Measurements from ENCODE around the gene MAP3K19.

MAP3K19 gene

DNA sequence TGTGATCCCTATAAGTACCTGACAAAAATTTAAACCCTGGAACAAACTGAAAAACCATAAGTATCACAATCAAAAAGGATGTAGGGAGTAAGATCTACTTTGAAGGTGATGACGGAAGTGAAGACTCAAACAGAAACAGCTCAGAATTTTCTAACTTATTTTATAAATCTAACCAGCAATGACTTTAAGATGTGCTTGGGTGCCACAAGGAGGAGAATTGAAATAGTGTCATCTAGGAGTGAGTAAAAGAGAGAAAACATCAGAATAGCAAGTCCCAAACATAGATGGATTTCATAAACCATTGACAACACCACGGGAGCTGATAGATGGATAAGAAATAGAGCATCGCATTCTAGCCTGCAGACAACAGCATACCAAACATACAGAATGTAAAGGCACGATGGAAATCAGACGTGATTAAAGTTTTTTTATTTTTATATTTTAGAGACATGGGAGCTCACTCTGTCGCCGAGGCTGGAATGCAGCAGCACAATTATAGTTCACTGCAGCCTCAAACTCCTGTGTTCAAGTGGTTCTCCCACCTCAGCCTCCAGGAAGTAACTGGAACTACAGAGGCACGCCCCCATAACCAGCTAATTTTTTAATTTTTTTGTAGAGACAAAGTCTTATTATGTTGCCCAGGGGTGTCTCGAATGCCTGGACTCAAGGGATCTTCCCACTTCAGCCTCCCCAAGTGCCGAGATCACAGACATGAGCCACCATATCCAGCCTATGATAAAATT, 36.9 kb downstream of the MAP3K19 start:
- H3K36me3 Mint-ChIP-seq (ENCODE audit: low read depth): no peaks in the 10 kb centered on the region
- no peak overlapping the region for H3K4me3 Mint-ChIP-seq
- H3K9me3 Mint-ChIP-seq: no peaks in the 10 kb centered on the region
- no peaks in the 10 kb centered on the region for H3K4me1 Mint-ChIP-seq
- H3K27ac Mint-ChIP-seq: no peak overlapping the region
- H3K27me3 Mint-ChIP-seq (ENCODE audit: low read depth): peaks cover 13% of the 10 kb centered on the region
- TF ChIP-seq, protein P1, sequence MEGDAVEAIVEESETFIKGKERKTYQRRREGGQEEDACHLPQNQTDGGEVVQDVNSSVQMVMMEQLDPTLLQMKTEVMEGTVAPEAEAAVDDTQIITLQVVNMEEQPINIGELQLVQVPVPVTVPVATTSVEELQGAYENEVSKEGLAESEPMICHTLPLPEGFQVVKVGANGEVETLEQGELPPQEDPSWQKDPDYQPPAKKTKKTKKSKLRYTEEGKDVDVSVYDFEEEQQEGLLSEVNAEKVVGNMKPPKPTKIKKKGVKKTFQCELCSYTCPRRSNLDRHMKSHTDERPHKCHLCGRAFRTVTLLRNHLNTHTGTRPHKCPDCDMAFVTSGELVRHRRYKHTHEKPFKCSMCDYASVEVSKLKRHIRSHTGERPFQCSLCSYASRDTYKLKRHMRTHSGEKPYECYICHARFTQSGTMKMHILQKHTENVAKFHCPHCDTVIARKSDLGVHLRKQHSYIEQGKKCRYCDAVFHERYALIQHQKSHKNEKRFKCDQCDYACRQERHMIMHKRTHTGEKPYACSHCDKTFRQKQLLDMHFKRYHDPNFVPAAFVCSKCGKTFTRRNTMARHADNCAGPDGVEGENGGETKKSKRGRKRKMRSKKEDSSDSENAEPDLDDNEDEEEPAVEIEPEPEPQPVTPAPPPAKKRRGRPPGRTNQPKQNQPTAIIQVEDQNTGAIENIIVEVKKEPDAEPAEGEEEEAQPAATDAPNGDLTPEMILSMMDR (IDR thresholded peaks at IDR 0.05; ENCODE audit: unreplicated experiment in 3 of 3): no peak

DNA sequence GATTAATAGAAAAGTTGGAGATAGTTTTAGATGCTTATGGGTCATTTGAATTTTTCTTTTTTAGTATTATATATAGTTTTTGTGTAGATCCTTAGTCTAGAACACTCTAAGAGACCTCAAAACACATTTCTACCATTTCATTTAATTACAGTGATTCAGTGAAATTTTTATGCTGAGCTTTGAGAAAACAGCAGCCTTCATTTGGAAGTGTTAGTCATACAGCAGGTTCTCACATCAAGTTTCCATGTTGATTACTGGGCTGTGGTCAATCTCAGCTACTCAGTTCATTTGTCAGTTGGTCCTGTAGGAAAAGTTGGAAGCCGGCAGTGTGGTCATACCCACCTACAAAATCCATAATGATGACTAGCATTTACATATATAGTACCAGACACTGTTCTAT, 37.9 kb downstream of the MAP3K19 start:
- H3K27ac Mint-ChIP-seq: no peak overlapping the region
- H3K4me3 Mint-ChIP-seq: no peak overlapping the region
- H3K9me3 Mint-ChIP-seq: no peaks in the 10 kb centered on the region
- no peaks in the 10 kb centered on the region for H3K4me1 Mint-ChIP-seq
- peaks cover 18% of the 10 kb centered on the region for H3K27me3 Mint-ChIP-seq (ENCODE audit: low read depth)
- TF ChIP-seq, protein P1 (IDR thresholded peaks at IDR 0.05; ENCODE audit: unreplicated experiment in 3 of 3): no peak
- H3K36me3 Mint-ChIP-seq (ENCODE audit: low read depth): no peaks in the 10 kb centered on the region

DNA sequence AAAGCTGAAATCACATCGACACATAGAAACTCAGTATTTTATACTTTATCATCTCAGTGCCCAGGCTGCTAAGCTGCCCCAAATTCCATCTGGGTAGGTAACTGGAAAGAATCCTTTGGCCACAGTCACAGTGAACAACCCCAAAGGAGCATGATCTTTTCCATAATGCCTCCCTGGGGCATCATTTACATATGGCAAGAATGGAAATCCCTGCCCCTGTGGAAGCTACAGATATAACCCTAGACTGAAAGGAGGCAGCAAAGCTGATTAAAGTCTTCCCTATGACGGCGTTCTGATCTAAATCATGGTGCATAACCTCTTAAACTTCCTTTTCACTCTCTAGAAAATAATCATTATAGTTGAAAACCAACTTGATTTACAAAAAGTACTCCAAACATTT, 41.5 kb downstream of the MAP3K19 start:
- no peaks in the 10 kb centered on the region for H3K4me1 Mint-ChIP-seq
- H3K27me3 Mint-ChIP-seq (ENCODE audit: low read depth): peaks cover 20% of the 10 kb centered on the region
- TF ChIP-seq, protein P1 (IDR thresholded peaks at IDR 0.05; ENCODE audit: unreplicated experiment in 3 of 3): no peak
- no peaks in the 10 kb centered on the region for H3K36me3 Mint-ChIP-seq (ENCODE audit: low read depth)
- no peaks in the 10 kb centered on the region for H3K9me3 Mint-ChIP-seq
- H3K4me3 Mint-ChIP-seq: no peak overlapping the region
- no peak overlapping the region for H3K27ac Mint-ChIP-seq

DNA sequence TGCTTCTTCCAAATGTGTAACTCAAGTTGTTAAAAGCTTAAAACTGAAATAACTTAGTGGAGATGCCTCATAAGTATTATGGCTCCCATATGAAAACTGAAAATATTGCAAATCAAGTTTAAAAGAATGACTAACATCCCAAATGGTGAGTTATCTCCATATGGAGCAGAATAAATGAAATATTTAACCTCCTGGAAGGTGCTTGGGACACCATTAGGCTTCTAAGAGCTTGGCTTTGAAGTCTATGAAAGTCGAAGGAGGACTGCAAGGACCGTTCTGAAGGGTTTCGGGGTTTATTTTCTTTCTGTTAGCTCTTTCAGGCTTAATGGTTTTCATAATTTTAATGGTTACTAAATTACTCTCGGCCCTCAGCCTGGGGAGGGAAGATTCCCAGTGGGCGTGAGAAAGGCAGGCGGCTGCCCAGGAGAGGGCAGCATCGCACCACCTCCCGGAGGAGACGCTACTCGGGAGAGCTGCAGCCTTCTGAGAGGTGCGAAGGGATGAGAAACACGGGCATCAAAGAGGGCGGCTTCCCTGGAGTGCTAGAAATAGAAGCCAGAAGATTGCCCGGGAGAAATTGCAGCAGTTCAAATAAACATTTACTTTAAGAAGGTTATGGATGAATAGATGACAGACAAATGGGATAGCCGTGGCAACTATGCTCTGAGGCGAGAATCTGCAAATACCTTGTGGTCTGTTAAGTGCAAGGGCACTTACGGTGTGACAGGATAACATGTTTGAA, 43.1 kb downstream of the MAP3K19 start:
- TF ChIP-seq, protein P1 (IDR thresholded peaks at IDR 0.05; ENCODE audit: unreplicated experiment in 3 of 3): peak; percentile 90 to 97 (median 91)
- no peak overlapping the region for H3K4me3 Mint-ChIP-seq
- H3K36me3 Mint-ChIP-seq (ENCODE audit: low read depth): no peaks in the 10 kb centered on the region
- peaks cover 23% of the 10 kb centered on the region for H3K27me3 Mint-ChIP-seq (ENCODE audit: low read depth)
- no peaks in the 10 kb centered on the region for H3K9me3 Mint-ChIP-seq
- H3K27ac Mint-ChIP-seq: no peak overlapping the region
- H3K4me1 Mint-ChIP-seq: no peaks in the 10 kb centered on the region

DNA sequence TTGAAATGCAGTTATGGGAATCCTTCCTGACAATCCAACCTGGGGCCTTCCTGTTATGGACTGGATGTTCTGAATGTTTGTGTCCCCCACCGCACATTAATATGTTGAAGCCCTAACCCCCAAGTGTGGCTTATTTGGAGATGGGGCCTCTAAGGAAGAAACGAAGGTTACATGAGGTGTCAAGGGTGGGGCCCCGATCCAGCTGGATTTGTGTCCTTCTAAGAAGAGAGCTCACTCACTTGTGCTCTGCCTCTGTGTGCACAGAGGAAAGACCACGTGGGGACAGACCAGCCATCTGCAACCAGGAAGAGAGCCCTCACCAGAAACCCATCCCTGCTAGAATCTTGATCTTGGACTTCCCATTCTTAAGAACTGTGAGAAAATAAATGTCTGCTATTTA, 44.4 kb downstream of the MAP3K19 start:
- Mint-ChIP-seq H3K4me1 (no peaks in the 10 kb centered on the region), H3K27ac (no peak overlapping the region)

More for the DNA sequence above, 44.4 kb downstream of the MAP3K19 start:
- no peak overlapping the region for H3K4me3 Mint-ChIP-seq
- no peaks in the 10 kb centered on the region for H3K9me3 Mint-ChIP-seq
- H3K27me3 Mint-ChIP-seq (ENCODE audit: low read depth): peaks cover 23% of the 10 kb centered on the region
- TF ChIP-seq, protein P1 (IDR thresholded peaks at IDR 0.05; ENCODE audit: unreplicated experiment in 3 of 3): no peak
- no peaks in the 10 kb centered on the region for H3K36me3 Mint-ChIP-seq (ENCODE audit: low read depth)

Measured in nephron (organoid).